ENCODE data around the gene INAFM1.

DNA sequence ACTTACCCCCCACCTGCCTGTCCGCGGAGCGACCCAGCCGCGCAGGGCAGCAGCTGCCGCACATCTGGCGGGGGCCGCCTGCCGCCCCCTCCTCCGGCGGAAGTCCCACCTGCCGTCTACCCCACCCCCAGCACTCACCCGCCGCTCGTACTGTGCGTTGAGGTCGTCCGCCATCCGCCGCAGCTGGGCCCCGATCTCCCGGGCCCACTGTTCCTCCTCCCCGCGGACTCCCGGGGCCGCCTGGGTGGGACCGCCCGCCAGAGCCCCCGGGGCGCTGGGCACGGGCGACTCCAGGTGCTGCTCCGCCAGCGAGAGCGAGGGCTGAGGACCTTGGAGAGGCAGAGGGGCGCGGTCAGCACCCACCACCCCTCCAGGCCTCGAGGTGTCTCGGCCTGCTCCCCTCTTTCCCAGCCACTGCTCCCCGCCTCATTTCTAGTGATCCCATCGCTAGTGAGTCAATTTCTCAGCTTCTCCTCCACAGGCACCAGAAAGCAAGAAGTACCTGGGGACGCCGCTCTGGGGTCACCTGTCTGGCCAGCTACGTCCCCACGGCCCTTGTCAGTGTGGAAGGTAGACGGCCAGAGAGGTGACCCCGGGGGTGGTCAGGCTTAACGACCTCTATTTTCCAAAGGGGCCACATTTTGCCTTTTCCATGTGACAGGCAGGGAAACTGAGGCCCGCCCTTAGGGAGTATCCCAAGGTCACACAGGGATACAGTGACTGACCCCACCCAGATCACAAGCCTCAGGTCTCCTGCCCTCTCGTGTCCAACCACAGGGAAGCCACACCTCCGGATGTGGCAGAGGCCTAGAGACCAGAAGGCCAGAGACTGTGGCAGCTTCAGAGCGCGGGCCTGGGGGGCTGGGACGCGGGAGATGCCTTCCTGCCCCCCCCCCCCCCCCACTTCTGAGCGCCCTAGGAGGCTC lies 48.0 kb upstream of the INAFM1 start:
- TF ChIP-seq EZH2 (IDR thresholded peaks at IDR 0.05; ENCODE audit: borderline replicate concordance, insufficient read depth, low read depth, low read length, poor library complexity, severe bottlenecking), result no peak
- TF ChIP-seq, protein P1, sequence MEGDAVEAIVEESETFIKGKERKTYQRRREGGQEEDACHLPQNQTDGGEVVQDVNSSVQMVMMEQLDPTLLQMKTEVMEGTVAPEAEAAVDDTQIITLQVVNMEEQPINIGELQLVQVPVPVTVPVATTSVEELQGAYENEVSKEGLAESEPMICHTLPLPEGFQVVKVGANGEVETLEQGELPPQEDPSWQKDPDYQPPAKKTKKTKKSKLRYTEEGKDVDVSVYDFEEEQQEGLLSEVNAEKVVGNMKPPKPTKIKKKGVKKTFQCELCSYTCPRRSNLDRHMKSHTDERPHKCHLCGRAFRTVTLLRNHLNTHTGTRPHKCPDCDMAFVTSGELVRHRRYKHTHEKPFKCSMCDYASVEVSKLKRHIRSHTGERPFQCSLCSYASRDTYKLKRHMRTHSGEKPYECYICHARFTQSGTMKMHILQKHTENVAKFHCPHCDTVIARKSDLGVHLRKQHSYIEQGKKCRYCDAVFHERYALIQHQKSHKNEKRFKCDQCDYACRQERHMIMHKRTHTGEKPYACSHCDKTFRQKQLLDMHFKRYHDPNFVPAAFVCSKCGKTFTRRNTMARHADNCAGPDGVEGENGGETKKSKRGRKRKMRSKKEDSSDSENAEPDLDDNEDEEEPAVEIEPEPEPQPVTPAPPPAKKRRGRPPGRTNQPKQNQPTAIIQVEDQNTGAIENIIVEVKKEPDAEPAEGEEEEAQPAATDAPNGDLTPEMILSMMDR (IDR thresholded peaks at IDR 0.05), result no peak

Measured in B cell (primary cell).